WTC11 (cell line): Measurements from ENCODE around the gene RPL9. TPM values are rescaled to one million over a fixed set of nuclear protein-coding genes. Genes with fewer than 3 reads are reported as not detected.

Experiments
- ATAC-seq: fragments of 200-7000 bp; cut with Tn5 transposase; 2 replicates; pipeline ENCODE4 v1.10.0; 2021; ENCODE audit warnings: mild to moderate bottlenecking, moderate library complexity
- CTCF ChIA-PET: fragments of 300-600 bp; sonication (Branson Sonifier 250); formaldehyde crosslinking; loops from one replicate; lab custom pipeline; 2021; ENCODE audit warnings: antibody characterized with exemption; lab: Charles Lee
- POLR2A ChIA-PET: fragments of 350-600 bp; sonication (Branson Sonifier 250); formaldehyde crosslinking; loops from one replicate; lab custom pipeline; 2021; ENCODE audit warnings: antibody characterized with exemption; lab: Charles Lee
- DNase-seq: peaks from one replicate; pipeline ENCODE4 v3.0.0; 2021; ENCODE audit warnings: low spot score
- H3K27ac Mint-ChIP-seq: 2 replicates; pipeline ENCODE4 v1.8.0; 2021; ENCODE audit warnings: mixed read lengths
- H3K27me3 Mint-ChIP-seq: 2 replicates; pipeline ENCODE4 v1.8.0; 2021; ENCODE audit warnings: low read depth, mild to moderate bottlenecking, moderate library complexity, mixed read lengths
- H3K36me3 Mint-ChIP-seq: 2 replicates; pipeline ENCODE4 v1.8.0; 2021; ENCODE audit warnings: mixed read lengths
- H3K4me1 Mint-ChIP-seq: 2 replicates; pipeline ENCODE4 v1.8.0; 2022; ENCODE audit warnings: mixed read lengths
- H3K4me3 Mint-ChIP-seq: 2 replicates; pipeline ENCODE4 v1.8.0; 2021; ENCODE audit warnings: mild to moderate bottlenecking, moderate library complexity, mixed read lengths
- H3K9me3 Mint-ChIP-seq: 2 replicates; pipeline ENCODE4 v1.8.0; 2021; ENCODE audit warnings: mixed read lengths
- ATF1 ChIP-seq: sonication (generic); formaldehyde crosslinking; IDR thresholded peaks from 2 replicates; pipeline ENCODE4 v1.8.1; 2023; ENCODE audit warnings: mild to moderate bottlenecking, moderate library complexity, missing genetic modification reagents
- CBFB ChIP-seq: sonication (generic); formaldehyde crosslinking; IDR thresholded peaks from 2 replicates; pipeline ENCODE4 v1.8.1; 2022; ENCODE audit warnings: mild to moderate bottlenecking, low read depth, missing genetic modification reagents
- EMX1 ChIP-seq: fragments of 250-450 bp; sonication (Bioruptor Pico); IDR thresholded peaks from 2 replicates; pipeline ENCODE4 v1.8.0; 2021; ENCODE audit warnings: mild to moderate bottlenecking
- GRHL2 ChIP-seq: fragments of 250-450 bp; sonication (Bioruptor Pico); IDR thresholded peaks from 2 replicates; pipeline ENCODE4 v1.8.0; 2022; ENCODE audit warnings: mild to moderate bottlenecking, moderate library complexity; ENCODE audit not compliant: insufficient replicate concordance, severe bottlenecking
- KAT7 ChIP-seq: sonication (generic); formaldehyde crosslinking; IDR thresholded peaks from 2 replicates; pipeline ENCODE4 v1.8.1; 2023; ENCODE audit warnings: missing genetic modification reagents, mild to moderate bottlenecking, borderline replicate concordance
- MYBL2 ChIP-seq: sonication (generic); formaldehyde crosslinking; IDR thresholded peaks from 2 replicates; pipeline ENCODE4 v1.8.1; 2023; ENCODE audit warnings: mild to moderate bottlenecking, moderate library complexity, missing genetic modification reagents
- NR1H2 ChIP-seq: sonication (generic); formaldehyde crosslinking; IDR thresholded peaks from 2 replicates; pipeline ENCODE4 v1.9.0; 2021; ENCODE audit warnings: mild to moderate bottlenecking, moderate library complexity, missing genetic modification reagents
- NR3C1 ChIP-seq: sonication (generic); formaldehyde crosslinking; conservative IDR thresholded peaks from 2 replicates; pipeline ENCODE4 v1.8.1; 2023; ENCODE audit warnings: low read depth, mild to moderate bottlenecking, missing genetic modification reagents
- OVOL2 ChIP-seq: fragments of 250-450 bp; sonication (Bioruptor Pico); IDR thresholded peaks from 2 replicates; pipeline ENCODE4 v1.9.0; 2021; ENCODE audit warnings: mild to moderate bottlenecking, borderline replicate concordance
- TP53 ChIP-seq: sonication (generic); formaldehyde crosslinking; IDR thresholded peaks from 2 replicates; pipeline ENCODE4 v1.8.1; 2023; ENCODE audit warnings: mild to moderate bottlenecking, missing genetic modification reagents
- ZBTB21 ChIP-seq: sonication (generic); formaldehyde crosslinking; IDR thresholded peaks from 2 replicates; pipeline ENCODE4 v1.8.1; 2023; ENCODE audit warnings: mild to moderate bottlenecking, missing genetic modification reagents, borderline replicate concordance
- ZBTB43 ChIP-seq: sonication (generic); formaldehyde crosslinking; IDR thresholded peaks from 2 replicates; pipeline ENCODE4 v1.8.1; 2023; ENCODE audit warnings: mild to moderate bottlenecking, missing genetic modification reagents
- ZNF121 ChIP-seq: sonication (generic); formaldehyde crosslinking; IDR thresholded peaks from 2 replicates; pipeline ENCODE4 v1.8.0; 2023; ENCODE audit warnings: missing genetic modification reagents
- ZNF416 ChIP-seq: fragments of 250-450 bp; sonication (Bioruptor Pico); IDR thresholded peaks from 2 replicates; pipeline ENCODE4 v1.9.0; 2021; ENCODE audit warnings: mild to moderate bottlenecking, inconsistent platforms
- total RNA-seq: library from RNA; stranded (reverse); gene quantifications from 3 replicates; pipeline ENCODE4 v1.2.3, GENCODE V29; 2021
- TF ChIP-seq, protein P1 (sequence below): fragments of 250-450 bp; sonication (Bioruptor Pico); IDR thresholded peaks from 2 replicates; pipeline ENCODE4 v1.8.0; 2021; ENCODE audit warnings: mild to moderate bottlenecking
- TF ChIP-seq, protein P2 (sequence below): sonication (generic); formaldehyde crosslinking; IDR thresholded peaks from 2 replicates; pipeline ENCODE4 v1.8.0; 2023; ENCODE audit warnings: missing genetic modification reagents, mild to moderate bottlenecking, borderline replicate concordance
- TF ChIP-seq, protein P3 (sequence below): sonication (generic); formaldehyde crosslinking; IDR thresholded peaks from 2 replicates; pipeline ENCODE4 v1.8.0; 2022; ENCODE audit warnings: mild to moderate bottlenecking, missing genetic modification reagents
- TF ChIP-seq, protein P4 (sequence below): fragments of 200-600 bp; IDR thresholded peaks from 2 replicates; pipeline ENCODE4 v1.8.0; 2022; ENCODE audit warnings: antibody characterized with exemption

RPL9 gene
- total RNA-seq, 1 experiment from 2014 or later = 1,191 TPM

- DNase-seq = no peak
- no peaks in the 10 kb centered on the region for H3K9me3 Mint-ChIP-seq
- H3K4me1 Mint-ChIP-seq = peaks cover 34% of the 10 kb centered on the region
- TF ChIP-seq EMX1 (CRISPR knock-in tag) (peak; percentile 78; the same call in 1 of the 2 replicates), GRHL2 (no peak), ZNF416 (CRISPR knock-in tag) (0 out of 2 replicates have a peak, but pooled peaks have one; percentile 41), ZNF121 (peak; percentile 79)
- TF ChIP-seq, protein P1, sequence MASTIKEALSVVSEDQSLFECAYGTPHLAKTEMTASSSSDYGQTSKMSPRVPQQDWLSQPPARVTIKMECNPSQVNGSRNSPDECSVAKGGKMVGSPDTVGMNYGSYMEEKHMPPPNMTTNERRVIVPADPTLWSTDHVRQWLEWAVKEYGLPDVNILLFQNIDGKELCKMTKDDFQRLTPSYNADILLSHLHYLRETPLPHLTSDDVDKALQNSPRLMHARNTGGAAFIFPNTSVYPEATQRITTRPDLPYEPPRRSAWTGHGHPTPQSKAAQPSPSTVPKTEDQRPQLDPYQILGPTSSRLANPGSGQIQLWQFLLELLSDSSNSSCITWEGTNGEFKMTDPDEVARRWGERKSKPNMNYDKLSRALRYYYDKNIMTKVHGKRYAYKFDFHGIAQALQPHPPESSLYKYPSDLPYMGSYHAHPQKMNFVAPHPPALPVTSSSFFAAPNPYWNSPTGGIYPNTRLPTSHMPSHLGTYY (CRISPR knock-in tag) = no peak
- H3K4me3 Mint-ChIP-seq = 0 out of 2 replicates have a peak overlapping the region, but pooled peaks have one; percentile 99
- CTCF ChIA-PET = interaction anchor here (0.6 kb wide), 1 partner anchor 41 kb away, joined by 5 read pairs; no protein-coding TSS in a partner anchor
- ATAC-seq = no peak
- peaks cover 79% of the 10 kb centered on the region for H3K36me3 Mint-ChIP-seq
- H3K27ac Mint-ChIP-seq = no peak overlapping the region
- H3K27me3 Mint-ChIP-seq = no peaks in the 10 kb centered on the region; the same call in 1 of the 2 replicates
- POLR2A ChIA-PET = interaction anchor here (1.0 kb wide), 1 partner anchor 166 kb away, joined by 3 read pairs; no protein-coding TSS in a partner anchor
These were observed 3.2 kb downstream of the RPL9 start for GRCh38 chr4:39455486-39455885.

DNA sequence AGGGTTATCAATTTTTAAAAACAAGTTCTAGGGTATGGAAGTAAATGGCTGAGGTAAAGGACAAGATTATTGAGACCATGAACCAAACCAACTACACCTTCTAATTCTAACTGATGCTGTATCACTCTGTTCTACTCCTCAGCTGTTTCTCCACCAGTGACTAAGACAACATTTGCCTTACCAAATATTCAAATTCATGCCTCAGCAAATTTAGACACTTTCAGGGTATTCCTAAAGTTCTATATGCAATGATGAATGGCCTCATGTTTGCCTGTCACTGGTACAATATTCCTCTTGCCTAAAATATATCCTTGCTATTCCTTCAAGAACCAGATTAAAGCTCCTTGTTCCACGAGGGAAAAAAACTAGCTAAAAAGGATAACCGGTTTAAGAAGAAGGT lies 5.0 kb downstream of the RPL9 start:
- Mint-ChIP-seq H3K27ac (peak overlapping the region; percentile 68), H3K4me1 (peaks cover 31% of the 10 kb centered on the region), H3K4me3 (no peak overlapping the region), H3K27me3 (no peaks in the 10 kb centered on the region; the same call in 1 of the 2 replicates), H3K36me3 (peaks cover 81% of the 10 kb centered on the region), H3K9me3 (no peaks in the 10 kb centered on the region)
- ATAC-seq (no peak), DNase-seq (no peak)
- ChIA-PET CTCF (no interaction called here), POLR2A (interaction anchor here (0.7 kb wide), 1 partner anchor 566 kb away, joined by 3 read pairs; no protein-coding TSS in a partner anchor)
- TF ChIP-seq, protein P2, sequence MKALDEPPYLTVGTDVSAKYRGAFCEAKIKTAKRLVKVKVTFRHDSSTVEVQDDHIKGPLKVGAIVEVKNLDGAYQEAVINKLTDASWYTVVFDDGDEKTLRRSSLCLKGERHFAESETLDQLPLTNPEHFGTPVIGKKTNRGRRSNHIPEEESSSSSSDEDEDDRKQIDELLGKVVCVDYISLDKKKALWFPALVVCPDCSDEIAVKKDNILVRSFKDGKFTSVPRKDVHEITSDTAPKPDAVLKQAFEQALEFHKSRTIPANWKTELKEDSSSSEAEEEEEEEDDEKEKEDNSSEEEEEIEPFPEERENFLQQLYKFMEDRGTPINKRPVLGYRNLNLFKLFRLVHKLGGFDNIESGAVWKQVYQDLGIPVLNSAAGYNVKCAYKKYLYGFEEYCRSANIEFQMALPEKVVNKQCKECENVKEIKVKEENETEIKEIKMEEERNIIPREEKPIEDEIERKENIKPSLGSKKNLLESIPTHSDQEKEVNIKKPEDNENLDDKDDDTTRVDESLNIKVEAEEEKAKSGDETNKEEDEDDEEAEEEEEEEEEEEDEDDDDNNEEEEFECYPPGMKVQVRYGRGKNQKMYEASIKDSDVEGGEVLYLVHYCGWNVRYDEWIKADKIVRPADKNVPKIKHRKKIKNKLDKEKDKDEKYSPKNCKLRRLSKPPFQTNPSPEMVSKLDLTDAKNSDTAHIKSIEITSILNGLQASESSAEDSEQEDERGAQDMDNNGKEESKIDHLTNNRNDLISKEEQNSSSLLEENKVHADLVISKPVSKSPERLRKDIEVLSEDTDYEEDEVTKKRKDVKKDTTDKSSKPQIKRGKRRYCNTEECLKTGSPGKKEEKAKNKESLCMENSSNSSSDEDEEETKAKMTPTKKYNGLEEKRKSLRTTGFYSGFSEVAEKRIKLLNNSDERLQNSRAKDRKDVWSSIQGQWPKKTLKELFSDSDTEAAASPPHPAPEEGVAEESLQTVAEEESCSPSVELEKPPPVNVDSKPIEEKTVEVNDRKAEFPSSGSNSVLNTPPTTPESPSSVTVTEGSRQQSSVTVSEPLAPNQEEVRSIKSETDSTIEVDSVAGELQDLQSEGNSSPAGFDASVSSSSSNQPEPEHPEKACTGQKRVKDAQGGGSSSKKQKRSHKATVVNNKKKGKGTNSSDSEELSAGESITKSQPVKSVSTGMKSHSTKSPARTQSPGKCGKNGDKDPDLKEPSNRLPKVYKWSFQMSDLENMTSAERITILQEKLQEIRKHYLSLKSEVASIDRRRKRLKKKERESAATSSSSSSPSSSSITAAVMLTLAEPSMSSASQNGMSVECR = no peak
- TF ChIP-seq ZNF416 (CRISPR knock-in tag) (no peak), ATF1 (no peak), ZBTB21 (CRISPR knock-in tag) (no peak), OVOL2 (CRISPR knock-in tag) (no peak), KAT7 (no peak), ZBTB43 (CRISPR knock-in tag) (no peak), MYBL2 (no peak), CBFB (CRISPR knock-in tag) (no peak), NR3C1 (no peak), NR1H2 (no peak), TP53 (CRISPR knock-in tag) (no peak)
- TF ChIP-seq, protein P3, sequence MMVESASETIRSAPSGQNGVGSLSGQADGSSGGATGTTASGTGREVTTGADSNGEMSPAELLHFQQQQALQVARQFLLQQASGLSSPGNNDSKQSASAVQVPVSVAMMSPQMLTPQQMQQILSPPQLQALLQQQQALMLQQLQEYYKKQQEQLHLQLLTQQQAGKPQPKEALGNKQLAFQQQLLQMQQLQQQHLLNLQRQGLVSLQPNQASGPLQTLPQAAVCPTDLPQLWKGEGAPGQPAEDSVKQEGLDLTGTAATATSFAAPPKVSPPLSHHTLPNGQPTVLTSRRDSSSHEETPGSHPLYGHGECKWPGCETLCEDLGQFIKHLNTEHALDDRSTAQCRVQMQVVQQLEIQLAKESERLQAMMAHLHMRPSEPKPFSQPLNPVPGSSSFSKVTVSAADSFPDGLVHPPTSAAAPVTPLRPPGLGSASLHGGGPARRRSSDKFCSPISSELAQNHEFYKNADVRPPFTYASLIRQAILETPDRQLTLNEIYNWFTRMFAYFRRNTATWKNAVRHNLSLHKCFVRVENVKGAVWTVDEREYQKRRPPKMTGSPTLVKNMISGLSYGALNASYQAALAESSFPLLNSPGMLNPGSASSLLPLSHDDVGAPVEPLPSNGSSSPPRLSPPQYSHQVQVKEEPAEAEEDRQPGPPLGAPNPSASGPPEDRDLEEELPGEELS (CRISPR knock-in tag) = no peak
- TF ChIP-seq, protein P4, sequence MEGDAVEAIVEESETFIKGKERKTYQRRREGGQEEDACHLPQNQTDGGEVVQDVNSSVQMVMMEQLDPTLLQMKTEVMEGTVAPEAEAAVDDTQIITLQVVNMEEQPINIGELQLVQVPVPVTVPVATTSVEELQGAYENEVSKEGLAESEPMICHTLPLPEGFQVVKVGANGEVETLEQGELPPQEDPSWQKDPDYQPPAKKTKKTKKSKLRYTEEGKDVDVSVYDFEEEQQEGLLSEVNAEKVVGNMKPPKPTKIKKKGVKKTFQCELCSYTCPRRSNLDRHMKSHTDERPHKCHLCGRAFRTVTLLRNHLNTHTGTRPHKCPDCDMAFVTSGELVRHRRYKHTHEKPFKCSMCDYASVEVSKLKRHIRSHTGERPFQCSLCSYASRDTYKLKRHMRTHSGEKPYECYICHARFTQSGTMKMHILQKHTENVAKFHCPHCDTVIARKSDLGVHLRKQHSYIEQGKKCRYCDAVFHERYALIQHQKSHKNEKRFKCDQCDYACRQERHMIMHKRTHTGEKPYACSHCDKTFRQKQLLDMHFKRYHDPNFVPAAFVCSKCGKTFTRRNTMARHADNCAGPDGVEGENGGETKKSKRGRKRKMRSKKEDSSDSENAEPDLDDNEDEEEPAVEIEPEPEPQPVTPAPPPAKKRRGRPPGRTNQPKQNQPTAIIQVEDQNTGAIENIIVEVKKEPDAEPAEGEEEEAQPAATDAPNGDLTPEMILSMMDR = no peak
